Fibroblast of the conjunctiva (primary cell): ENCODE measurements around the gene CTNNBIP1.
"Not testable (repeated sequence)": the region's sequence is repeated elsewhere in the genome, so short reads cannot be mapped to it uniquely, and the experiment has no call there.

ENCODE experiments used
- DNase-seq: peaks from one replicate; pipeline ENCODE4 v3.0.0-alpha.2; 2010; ENCODE audit warnings: low read depth

Gene CTNNBIP1

DNA sequence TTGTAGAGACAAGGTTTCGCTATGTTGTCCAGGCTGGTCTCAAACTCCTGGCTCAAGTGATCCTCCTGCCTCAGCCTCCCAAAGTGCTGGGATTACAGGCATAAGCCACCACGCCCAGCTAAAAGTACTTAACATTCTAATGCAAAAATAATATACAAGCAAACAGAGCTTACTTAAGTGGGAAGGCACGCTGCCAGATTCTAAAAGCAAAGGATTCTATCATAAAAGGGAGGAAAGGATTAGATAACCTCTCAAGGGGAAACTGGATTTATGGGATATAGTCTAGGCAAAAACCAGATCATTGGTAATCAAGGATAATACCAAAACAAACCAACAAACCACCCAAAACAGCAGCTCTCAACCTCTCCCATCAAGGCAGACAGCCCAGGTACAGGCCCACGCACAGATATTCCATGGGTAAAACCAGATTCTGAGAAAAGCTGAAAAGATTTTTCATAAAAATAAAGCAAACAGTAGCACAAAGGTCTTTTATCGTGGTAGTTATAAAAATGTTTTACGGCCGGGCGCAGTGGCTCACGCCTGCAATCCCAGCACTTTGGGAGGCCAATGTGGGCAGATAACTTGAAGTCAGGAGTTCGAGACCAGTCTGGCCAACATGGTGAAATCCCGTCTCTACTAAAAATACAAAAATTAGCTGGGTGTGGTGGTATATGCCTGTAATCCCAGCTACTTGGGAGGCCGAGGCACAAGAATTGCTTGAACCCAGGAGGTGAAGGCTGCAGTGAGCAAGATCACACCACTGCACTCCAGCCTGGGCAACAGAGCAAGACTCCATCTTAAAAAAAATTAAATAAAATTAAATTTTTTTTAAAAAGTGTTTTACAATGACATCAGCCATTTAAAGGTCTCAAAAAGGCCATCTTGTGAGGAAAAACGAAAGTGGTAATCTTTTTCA is 106.8 kb downstream of the CTNNBIP1 start:
- not testable (repeated sequence) for DNase-seq

DNA sequence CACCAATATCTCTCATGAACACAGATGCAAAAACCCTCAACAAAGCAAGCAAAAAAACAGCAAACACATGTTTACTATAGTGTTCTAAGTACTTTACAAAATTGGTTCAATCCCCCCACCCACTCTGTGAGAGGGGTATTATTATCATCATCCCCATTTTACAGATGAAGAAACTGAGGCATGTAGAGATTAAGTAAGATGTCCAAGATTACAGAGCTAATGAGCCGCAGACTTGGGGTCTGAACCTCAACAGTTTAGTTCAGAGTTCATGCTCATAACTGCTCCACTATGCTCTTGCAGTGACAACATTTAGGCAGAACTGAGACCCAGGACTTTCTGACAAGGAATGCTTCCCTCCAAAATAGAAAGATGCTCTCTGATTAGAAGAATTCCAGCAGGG is 108.2 kb downstream of the CTNNBIP1 start:
- no peak for DNase-seq
